GM12801 (cell line): Measurements from ENCODE around the gene SHISAL1.

ENCODE experiments used
- CTCF ChIP-seq: IDR thresholded peaks from one replicate; pipeline ENCODE4 v1.5.1; 2011; ENCODE audit warnings: control low read depth; ENCODE audit not compliant: insufficient read length; ENCODE audit errors: extremely low read depth

The SHISAL1 gene

GRCh38 chr22:44349594-44349993 is 36.8 kb upstream of the SHISAL1 start:
- no peak for TF ChIP-seq CTCF

GRCh38 chr22:44348971-44349560 is 36.3 kb upstream of the SHISAL1 start:
- TF ChIP-seq CTCF, result no peak

GRCh38 chr22:44347549-44347948 is 34.8 kb upstream of the SHISAL1 start:
- TF ChIP-seq CTCF, result no peak

- TF ChIP-seq CTCF, result no peak
Observed at GRCh38 chr22:44347080-44347479, 34.3 kb upstream of the SHISAL1 start.

- TF ChIP-seq CTCF, result no peak
Observed at GRCh38 chr22:44345872-44346271, 33.1 kb upstream of the SHISAL1 start.

- TF ChIP-seq CTCF, result no peak
Observed at GRCh38 chr22:44344407-44344806, 31.7 kb upstream of the SHISAL1 start.

GRCh38 chr22:44342347-44342956 is 29.7 kb upstream of the SHISAL1 start:
- no peak for TF ChIP-seq CTCF
